IPS-18c (cell line): ENCODE results near the gene CABLES2.
A peak's percentile ranks its signal among the peaks of the same experiment; 100 is the strongest.

Experiments used
- H3K4me3 ChIP-seq: 2 replicates; pipeline ENCODE4 v1.7.0; 2013; ENCODE audit warnings: low read depth, mild to moderate bottlenecking, low read length, moderate library complexity; ENCODE audit not compliant: insufficient read depth
- H3K9me3 ChIP-seq: one replicate; pipeline ENCODE4 v1.6.1; 2013; ENCODE audit warnings: mild to moderate bottlenecking, low read length, moderate library complexity; ENCODE audit not compliant: control insufficient read depth, insufficient read depth

The CABLES2 gene, protein sequence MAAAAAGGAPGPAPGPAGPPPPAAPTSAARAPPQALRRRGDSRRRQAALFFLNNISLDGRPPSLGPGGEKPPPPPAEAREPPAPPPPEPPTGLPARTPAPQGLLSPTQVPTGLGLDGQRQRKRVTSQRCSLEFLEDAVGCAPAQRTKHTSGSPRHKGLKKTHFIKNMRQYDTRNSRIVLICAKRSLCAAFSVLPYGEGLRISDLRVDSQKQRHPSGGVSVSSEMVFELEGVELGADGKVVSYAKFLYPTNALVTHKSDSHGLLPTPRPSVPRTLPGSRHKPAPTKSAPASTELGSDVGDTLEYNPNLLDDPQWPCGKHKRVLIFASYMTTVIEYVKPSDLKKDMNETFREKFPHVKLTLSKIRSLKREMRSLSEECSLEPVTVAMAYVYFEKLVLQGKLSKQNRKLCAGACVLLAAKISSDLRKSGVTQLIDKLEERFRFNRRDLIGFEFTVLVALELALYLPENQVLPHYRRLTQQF

DNA sequence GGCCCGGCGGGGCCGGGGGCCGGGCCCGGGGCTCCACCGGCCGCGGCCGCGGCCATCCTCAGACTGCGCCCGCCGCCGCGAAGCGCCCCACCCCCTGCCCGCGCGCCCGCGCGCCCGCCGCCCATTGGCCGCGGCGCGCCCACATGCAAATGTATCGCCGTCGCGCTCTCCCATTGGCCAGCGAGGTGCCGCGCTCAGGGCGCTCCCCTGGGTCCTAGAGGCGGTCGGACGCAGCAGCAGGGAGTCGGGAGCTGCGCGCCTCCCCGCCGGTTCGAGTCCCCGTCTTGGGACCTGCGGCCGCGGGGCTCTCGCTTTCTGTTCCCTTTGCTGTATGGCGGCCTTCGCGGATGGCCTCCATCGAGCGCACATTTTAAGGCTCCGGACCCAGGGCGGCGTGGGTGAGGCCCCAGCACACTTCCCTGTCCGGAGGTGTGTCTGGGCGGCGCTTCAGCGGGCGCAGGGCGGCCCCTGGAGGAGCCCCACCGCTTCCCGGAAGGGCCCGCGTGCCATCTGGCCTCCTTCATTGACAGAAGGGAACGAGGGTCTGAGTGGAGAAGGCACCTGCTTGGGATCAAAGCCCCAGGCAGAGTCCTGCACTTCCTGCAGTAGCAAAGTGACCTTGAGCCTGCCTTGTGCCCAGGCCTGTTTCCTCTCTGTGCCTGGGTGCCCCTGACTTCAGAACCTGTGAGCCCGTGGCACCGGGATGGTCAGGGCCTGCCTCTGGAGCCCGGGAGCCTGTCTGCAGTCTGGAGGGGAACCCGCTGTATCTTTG is at the start of gene CABLES2:
CABLES2 (minus strand) TSS at position 65 of the 772 bp plus-strand sequence; CDS start at position 56, 9 bp downstream.
- H3K9me3 ChIP-seq, result no peaks in the 10 kb centered on the region
- H3K4me3 ChIP-seq, result peak within 1 kb of the TSS; percentile 56

DNA sequence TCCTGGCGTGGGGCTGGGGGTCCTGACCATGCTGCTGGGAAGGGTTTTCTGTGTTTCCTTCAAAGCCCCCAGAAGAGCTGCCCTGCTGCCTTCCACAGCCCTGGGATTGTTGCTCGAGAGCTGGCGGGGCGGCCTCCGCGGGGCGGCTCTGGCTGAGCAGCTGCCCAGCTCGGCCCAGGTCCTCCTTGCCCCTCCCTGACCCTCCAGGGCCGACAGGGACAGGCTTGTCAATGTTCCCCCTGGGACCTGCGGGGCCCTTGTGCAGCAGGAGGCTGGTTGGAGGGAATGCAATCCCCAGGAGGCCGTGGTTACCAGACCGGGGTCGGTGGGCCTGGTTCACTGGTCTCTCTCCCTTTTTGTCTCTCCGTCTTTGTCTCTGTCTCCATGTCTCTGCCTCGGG is 48.8 kb upstream of the CABLES2 start:
- Histone ChIP-seq H3K9me3 (no peaks in the 10 kb centered on the region), H3K4me3 (no peak overlapping the region)

DNA sequence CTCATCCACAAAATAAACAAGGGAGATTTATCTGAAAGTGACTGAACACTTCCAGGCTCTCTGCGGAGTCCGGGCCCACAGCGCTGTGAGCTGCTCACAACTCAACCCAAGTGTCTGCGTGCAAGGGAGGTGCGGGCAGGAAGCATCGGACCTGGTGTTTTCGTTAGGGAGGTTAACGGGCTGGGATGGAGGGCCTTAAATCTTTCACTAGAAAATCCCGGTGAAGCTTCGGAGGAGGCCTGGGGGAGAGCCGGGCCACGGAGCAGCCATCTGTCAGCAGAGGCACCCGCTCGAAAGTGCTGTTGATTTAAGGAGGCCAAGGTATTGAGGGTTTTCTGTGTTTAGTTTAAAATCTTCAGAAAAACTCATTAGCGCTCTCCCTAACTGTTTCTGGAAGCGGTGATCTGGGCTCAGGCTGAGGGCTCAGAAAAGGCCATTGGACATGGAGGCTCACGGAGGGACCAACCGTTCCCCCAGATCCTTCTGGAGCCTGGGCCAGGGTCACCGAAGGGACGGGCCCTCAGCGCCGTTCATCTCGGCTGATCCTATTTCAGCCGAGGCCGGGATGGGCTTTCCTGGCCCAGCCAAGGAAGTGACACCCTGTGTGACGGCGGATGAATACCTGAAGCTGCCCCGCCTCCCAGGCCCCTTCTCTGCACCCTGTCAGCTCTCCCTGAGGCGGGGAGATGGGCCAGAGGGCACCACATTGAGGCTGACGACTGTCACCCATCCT is 48.0 kb upstream of the CABLES2 start:
- no peaks in the 10 kb centered on the region for H3K9me3 ChIP-seq
- H3K4me3 ChIP-seq, result no peak overlapping the region

DNA sequence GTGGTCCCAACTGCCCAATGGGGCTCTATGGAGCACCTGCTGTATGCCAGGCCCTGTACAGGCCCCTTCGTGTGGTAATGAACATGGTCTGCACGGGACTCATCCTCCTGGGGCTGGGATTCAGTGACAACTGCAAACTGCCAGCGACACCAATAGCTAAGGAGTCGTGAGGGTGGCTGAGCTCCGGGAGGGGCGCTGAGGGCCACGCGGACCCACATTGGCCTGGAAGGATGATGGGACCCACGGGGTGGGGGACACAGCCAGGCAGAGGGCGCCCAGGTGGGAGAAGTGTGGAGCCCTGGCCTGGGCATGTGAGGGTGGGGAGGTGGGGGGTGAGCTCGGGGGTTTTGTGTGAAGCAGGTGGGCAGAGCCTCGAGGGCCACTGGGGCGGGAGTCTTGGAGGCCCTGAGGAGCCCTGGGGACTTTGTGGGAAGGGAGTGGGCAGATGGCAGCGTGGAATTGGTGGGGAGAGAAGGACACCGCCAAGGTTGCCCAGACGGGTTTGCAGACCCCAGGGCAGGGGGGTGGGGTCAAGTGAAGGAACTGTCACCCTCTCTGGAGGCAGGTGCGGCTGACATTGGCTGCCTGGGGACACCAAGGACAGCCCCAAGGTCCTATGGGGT is 46.2 kb upstream of the CABLES2 start:
- Histone ChIP-seq H3K9me3 (no peaks in the 10 kb centered on the region), H3K4me3 (no peak overlapping the region)

DNA sequence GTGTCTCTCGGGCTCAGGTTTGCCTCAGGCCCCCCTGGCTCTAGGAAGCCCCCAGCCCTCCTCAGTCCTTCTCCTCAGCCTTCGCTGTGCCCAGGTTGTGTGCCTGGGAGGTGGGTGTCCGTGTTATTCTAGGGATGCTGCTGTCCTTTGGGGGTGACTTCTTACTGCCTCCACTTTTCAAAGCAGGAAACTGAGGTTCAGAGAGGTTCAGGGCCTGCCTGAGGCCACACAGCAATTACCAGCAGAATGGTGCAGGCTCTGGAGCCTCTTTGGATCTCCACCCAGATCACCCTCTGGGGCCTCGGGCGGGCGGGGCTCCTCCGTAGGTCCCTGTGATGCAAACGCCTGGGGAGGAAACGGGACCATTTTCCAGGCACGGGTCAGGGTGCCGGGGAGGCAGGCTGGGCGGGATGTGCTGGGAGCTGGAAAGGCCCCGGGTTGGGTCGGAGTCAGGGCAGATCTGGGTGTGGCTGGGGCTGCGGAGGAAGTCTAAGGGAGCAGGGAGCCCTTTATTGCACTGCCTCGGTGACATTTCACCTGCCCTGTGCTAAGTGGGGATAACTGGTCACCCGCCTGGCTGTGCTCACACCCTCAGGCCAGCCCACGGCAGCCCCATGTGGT is 45.5 kb upstream of the CABLES2 start:
- H3K9me3 ChIP-seq, result no peaks in the 10 kb centered on the region
- no peak overlapping the region for H3K4me3 ChIP-seq

DNA sequence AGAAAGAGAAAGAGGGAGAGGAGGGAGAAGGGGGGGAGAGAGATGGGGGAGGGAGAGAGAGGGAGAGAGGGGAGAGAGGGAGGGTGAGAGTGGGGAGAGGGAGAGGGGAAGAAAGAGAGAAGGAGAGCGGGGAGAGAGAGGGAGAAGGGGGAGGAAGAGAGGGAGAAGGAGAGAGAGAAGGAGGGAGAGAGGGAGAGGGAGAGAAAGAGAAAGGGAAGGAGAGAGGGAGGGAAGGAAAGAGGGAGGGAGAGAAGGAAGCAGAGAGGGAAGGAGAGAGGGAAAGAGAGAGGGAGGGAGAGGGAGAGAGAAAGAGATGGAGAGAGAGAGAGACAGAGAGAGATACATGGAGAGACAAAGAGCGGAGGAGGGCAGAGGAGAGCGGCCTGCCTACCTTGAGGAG is 44.9 kb upstream of the CABLES2 start:
- Histone ChIP-seq H3K4me3 (no peak overlapping the region), H3K9me3 (peaks cover 1% of the 10 kb centered on the region)

DNA sequence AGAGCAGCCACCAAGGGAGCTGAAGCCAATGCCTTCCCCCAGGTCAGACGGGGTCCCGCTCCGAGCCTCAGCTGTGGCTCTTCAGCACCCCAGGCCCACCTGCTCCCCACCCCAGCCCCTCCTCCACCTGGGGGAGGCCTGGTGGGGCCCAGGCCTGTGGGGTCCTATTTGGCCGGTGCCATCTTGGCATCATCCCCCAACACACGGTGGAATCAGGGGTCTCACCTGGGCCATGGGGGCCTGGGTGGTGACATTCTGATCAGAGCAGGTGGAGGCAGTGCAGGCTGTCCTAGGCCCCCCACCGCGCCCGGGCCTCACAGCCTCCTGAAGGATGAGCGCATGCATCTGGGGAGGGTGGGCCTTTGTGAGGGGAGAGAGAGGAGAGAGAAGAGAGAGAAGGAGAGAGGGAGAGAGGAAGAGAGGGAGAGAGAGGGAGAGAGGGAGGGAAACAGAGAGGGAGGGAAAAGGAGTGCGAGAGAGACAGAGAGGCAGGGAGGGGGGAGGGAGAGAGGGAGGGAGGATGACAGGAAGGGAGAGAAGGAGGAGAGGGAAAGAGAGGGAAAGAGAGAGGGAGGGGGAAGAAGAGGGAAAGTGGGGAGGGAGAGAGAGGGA is 44.2 kb upstream of the CABLES2 start:
- peaks cover 3% of the 10 kb centered on the region for H3K9me3 ChIP-seq

DNA sequence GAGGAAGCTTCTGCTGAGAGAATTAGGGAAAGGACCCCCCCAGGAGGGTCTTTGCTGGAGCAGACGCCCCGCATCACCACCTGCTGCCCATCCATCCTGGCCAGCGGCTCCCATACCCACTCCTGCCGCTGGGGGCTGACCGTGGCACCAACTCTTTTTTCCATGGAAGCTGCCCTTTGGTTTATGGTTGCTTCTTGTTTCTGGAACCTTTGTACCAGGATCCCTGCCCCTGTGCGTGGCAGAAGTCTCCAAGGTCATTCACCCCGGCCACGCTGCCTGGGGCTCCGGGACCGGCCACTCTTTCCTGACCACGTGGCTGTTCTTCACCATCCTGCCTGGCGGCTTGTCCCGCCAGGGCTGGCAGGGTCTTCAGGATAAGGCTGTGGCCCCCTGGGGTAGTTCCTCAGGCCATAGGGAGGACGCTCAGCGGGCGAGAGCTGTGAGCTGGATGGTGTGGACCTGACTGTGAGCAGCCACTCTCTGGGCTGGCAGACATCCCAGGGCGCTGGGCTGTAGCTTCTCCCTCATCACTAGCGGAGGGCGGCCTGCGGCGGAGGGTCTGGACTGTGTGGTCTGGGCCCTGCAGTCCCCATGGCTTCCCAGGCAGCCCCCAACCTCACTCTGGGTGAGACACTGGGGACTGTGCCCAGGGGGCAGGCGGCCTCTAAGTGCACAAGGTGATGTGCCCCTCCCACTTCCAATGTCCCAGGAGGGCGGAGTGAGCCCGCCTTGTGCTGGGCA is 43.0 kb upstream of the CABLES2 start:
- peaks cover 3% of the 10 kb centered on the region for H3K9me3 ChIP-seq
- H3K4me3 ChIP-seq, result no peak overlapping the region

More for the DNA sequence above, 44.2 kb upstream of the CABLES2 start:
- H3K4me3 ChIP-seq, result no peak overlapping the region

DNA sequence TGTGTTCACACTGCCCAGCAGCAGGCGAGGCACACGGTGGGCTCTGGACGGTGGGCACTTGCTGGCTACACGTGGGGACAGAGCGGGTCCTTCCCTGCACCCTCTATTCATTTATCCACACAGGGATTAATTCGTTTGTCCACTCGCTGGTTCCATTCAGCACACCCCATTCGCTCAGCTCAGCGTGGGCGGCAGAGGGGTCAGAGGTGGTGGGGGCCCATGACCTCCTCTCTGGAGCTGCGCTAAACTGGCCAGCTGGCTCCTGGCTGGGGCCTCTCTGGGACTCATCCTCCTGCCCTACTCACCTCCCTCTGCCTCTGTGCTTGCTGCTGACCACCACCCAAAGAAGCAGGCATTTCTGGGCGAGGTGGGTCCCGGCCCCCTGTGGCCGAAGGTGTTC is 41.7 kb upstream of the CABLES2 start:
- Histone ChIP-seq H3K4me3 (no peak overlapping the region), H3K9me3 (peaks cover 3% of the 10 kb centered on the region)

DNA sequence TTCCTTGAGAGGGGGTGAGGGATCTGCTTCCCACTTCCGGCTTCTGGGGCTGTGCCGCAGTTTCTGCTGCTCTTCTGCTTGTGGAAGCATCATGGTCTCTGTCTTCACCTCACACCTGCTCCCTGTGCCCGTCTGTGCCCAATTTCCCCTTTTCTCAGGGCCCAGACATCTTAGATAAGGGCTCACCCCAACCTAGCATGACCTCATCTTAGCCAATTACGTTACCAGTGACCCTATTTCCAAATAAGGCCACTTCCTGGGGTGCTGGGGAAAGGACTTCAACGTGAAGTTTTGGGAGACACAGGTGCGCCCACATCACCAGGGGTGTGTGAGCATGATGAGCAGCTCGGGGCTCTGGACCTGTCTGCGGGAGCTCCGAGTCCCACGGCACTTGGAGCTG is 41.0 kb upstream of the CABLES2 start:
- peaks cover 3% of the 10 kb centered on the region for H3K9me3 ChIP-seq
- H3K4me3 ChIP-seq, result no peak overlapping the region

DNA sequence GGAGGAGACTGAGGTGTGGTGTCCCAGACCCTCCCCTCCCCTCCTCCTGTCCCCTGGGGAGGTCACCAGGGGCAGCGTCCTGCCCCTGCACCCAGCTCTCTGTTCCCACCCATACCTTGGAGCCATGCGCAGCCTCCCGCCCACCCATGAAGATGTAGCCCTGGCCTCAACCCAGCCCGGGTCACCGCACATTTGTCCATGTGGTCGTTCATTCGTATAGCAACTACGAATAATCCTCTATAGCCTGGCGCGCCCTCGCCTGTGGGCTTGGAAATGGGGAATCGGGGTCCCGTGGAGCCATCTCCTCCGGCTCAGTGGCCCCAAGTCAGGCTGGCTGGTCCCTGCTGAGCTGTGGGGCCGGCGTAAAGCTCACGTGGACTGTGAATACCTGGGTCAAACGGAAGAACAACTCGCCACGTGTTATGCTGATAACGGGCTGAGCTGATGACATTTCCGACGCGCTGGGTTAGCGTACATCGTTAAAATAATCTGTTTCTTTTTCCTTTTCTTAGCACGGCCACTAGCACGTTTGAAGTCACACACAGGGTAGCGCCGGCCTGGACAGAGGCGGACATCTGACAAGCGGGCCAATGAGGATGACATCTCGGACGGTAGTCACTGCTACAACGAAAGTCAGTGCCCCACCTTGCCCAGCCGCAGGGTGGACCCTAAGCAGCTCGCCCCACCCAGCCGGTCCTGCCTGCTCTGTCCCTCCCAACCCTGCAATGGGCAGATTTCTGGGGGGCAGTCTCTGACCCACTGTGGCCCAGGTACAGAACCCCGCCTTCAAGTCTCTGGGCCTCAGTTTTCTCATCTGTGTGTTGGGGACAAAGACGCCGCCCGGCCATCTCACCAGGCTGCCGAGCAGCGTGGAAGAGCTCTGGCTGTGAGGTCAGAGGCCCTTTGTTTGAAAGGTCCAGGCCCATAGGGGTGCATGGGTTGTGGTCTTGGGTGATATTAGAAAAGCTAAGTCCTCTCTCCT is 40.1 kb upstream of the CABLES2 start:
- H3K9me3 ChIP-seq, result peaks cover 3% of the 10 kb centered on the region
- H3K4me3 ChIP-seq, result no peak overlapping the region

DNA sequence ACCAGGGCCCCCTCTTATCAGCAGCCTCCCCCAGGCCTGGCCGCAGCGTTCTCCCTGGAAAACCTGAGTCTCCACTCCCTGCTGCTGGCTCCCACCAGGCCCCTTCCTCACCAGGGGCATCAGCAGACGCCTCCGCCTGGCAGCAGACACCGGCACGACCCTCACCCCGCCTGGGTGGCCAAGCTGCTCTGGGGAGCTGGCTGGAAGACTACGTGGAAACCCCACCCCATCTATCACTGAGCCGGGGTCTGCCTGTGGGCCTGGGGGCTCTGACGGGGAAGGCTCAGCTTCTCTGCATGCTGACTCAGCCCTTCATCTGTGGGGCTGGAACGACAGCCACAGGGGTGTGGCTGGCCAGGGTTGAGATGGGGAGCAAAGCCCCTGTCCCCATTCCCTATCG is 39.4 kb upstream of the CABLES2 start:
- Histone ChIP-seq H3K4me3 (no peak overlapping the region), H3K9me3 (peaks cover 3% of the 10 kb centered on the region)

DNA sequence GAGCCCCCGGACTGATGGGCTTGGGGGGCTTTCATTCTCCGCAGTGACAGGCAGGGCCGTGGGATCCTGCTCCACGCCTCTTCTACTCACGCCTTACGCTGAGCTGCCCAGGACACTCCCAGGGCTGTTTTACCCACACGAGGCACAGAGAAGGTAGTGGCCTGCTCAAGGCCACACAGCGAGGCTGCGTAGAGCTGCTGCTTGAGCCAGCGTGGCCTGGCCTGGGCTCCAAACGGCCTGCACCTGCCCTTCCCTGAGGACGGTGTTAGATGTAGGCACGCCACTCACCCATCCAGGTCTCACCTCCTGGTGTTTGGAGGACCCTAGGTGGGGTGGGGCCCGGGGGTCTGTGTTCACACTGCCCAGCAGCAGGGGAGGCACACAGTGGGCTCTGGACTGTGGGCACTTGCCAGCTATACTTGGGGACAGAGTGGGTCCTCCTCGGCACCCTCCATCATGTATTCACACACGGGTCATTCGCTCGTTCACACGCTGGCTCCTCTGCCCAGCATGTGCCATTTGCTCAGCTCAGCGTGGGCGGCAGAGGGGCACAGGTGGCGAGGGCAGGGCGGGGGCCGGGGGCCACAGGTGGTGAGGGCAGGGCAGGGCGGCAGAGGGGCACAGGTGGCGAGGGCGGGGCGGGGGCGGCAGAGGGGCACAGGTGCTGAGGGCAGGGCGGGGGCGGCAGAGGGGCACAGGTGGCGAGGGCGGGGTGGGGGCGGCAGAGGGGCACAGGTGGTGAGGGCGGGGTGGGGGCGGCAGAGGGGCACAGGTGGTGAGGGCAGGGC is 38.7 kb upstream of the CABLES2 start:
- peaks cover 3% of the 10 kb centered on the region for H3K9me3 ChIP-seq

DNA sequence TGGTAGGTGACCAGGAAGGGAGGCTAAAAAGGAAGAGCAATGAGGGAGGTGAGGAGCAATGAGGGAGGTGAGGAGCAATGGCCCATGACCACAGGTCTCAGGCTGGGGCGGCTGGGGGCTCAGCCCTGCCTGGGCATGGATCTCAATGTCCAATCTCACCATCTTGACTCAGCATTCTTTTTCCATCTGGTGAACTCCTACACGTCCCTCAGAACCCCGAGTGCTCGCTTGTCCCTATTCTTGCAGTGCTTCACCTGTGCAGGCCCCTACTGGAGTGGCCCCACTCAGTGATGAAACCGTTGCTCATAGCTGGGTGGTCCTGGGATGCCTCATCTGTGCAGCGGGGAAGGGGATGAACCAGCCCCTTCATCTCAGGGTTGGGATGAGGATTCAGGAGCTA is 37.2 kb upstream of the CABLES2 start:
- Histone ChIP-seq H3K9me3 (peaks cover 3% of the 10 kb centered on the region), H3K4me3 (no peak overlapping the region)

More for the DNA sequence above, 38.7 kb upstream of the CABLES2 start:
- H3K4me3 ChIP-seq, result no peak overlapping the region
